GM19397 (cell line): Measurements from ENCODE around the gene FUT9.
A peak's percentile ranks its signal among the peaks of the same experiment; 100 is the strongest.

ENCODE experiments used
- ATAC-seq: cut with Tn5 transposase; IDR thresholded peaks from one replicate; pipeline ENCODE4 v1.9.1; 2021; ENCODE audit warnings: mild to moderate bottlenecking, moderate library complexity; ENCODE audit not compliant: unreplicated experiment

Gene FUT9

DNA sequence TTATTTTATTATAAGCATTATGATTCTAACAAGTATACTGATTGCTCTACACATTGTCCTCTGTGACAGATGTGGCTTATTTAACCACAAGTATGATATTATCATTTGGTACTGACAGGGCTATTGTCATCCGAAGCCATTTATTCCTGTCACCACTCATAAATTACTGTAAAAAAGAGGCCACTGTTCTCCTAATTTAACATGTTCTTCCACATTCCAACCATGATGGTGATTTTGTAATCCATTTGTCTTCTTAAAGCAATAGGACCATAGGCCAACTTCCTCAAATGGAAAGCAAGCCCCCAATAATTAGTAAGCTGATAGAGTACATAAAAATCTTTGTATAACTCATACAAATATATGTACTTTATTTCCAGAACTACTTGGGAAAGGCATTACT lies 50.6 kb downstream of the FUT9 start:
- ATAC-seq, result no peak

DNA sequence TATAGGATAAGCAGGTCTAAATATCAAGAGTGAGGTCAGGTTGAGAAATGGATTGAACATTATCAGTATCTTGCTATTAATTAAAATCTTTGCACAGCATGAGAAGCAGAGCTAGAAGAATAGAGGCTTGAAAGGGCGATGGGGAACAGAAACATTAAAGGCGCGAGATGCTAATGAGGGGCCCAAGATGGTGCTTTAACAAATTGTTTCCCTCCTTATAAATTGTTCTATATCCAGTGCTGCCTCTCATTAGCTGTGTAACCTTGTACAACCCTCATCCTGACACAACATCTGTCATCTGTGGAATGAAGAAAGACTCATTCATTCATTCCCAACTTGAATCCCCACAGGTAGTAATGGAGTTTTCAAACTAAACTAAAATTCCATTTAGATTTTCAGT lies 57.8 kb downstream of the FUT9 start:
- no peak for ATAC-seq

DNA sequence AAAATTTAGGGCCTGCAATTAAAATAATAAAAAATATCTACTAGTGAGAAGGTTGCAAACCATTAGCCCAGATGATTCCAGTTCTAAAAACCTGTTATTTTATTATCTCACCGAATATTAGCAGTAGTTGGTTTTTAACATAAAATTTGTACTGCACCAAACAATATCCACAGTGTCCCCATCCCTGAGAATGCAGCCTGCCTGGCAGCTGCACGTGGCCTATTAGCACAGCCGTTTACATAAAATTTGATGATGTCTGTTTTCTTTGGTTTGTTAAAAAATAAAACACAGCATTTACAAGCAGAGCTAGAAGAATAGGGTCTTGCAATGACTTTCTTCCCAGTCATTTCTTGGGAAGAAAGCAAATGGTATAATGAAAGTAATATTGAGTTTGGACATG lies 58.2 kb downstream of the FUT9 start:
- ATAC-seq, result no peak

DNA sequence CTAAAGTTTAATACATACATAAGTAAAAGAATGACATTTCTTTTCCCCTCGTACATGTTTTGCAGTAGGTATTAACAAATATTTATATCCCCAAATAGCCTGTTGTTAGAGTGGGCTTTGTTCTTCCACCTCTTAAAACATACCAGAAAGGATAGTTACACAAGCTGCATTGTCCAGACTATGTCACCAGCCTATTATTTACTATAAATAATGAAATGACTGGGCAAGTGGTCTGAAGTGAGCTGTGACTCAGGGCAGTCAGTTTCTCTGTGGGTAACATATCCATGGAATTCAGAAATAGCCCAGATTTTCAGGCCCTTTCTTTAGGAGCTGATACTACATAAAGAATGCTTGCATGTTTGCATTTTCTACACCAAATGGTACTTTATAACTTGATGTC lies 60.1 kb downstream of the FUT9 start:
- ATAC-seq, result no peak

DNA sequence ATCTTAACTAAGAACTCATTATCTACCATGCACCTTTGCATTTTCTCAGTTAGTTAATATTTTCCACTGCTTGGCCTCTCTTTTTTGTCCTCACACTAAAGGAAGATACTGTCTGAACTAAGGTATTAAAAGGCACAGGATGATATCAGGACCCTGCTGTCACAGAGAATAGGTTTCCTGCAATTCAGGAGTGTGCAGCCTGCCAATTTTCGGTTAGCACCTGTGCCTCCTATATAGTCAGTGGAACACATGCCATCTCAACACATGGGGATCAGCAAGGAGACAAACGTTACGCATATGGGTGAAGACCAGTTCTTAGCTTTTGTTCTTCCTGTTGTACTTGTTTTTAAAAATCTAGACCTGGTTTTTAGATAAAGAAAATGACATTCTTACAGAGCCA lies 71.0 kb downstream of the FUT9 start:
- ATAC-seq, result no peak

DNA sequence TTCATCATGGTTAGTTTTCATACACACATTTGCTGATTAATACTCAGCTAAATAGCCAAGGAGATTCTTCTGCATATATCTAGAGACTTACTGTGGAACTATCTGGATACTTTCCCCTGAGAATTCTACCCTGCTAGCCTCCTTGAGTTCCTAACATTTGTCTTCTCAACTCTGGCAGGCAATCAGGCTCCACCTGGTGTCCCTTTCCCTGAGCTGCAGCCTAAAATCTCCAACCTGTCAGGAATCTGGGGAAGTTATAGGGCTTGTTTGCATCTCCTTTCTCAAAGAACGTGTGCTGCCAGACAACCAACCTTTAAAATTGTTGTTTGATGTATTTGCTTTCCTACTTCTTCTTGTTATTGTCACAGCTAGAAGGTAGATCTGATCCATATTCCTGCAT lies 73.4 kb downstream of the FUT9 start:
- ATAC-seq, result no peak

DNA sequence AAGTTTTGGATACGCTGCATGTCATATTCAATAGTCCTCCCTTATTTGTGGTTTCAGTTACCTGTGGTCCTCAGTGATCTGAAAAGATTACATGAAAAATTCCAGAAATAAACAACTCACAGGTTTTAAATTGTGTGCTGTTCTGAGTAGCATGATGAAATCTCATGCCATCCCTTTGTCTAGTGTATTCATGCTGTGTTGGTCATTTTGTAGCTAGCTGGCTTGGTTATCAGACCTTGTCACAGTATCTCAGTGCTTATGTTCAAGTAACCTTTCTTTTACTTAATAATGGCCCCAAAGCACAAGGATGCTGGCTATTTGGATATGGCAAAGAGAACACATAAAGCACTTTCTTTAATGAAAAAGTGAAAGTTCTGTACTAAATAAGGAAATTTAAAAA lies 78.3 kb downstream of the FUT9 start:
- no peak for ATAC-seq

DNA sequence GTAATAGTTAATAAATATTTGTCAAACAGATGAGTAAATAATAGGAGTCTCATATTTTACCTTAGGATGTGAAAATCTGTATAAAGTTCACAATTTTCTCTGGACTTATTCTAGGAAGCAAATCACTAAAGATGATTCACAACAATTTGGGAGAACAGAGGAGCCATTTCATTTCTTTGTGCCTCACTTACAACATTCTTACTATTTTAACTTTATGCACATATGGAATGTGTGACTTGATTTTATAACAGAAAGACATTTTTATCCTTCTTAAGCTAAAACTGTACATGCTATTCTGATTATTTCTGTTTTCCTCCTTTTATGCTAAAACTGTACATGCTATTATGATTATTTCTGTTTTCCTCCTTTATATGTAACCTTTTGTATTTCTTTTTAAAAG lies 83.3 kb downstream of the FUT9 start:
- no peak for ATAC-seq

DNA sequence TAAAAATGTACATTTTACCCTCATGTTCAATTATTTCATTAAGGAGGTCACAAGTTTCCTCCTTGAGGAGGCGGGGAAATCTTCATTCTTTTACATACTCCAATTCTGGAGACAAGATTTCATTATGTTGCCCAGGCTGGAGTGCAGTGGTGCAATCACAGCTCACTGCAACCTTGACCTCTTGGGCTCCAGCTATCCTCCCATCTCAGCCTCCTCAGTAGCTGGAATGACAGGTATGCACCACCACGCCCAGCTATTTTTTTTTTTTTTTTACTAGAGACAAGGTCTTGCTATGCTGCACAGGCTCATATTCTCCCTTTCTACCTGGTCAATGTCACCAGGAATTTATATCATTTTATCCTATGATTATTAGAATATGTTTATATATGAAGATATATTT lies 85.8 kb downstream of the FUT9 start:
- no peak for ATAC-seq

DNA sequence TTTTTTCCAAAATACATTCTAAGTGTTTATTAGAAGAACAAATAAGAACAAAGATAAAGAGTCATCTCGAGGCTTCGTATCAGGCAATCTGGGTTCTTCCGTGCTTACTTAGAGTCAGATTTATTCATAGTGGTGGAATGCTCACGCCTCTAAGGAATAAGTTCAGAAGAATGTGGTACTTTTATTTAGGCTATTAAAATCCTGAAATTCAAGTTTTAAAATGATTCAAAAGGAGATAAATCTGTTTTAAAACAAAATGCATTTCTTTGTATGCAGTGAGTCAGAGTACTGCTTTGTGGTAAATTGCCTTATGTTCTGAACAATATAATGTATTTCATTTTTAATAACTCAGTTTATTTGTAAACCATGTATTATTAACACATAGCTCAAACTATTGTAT lies 89.1 kb downstream of the FUT9 start:
- ATAC-seq, result no peak

DNA sequence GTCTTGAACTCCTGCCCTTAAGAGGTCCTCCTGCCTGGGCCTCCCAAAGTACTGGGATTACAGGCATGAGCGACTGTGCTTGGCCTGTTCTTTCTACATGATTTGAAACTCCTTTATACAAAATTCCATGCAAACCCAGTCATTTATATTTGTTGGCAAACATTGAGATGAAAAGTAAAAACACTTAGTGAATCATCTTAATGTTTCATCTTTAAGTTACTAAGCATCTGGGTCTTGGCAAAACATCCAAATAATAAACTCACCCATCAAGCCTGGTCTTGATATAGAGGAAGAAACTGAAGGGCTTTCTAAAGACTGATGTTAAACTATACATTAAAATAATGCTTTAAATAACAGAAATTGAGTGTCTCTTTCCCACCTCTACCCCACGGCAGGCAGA lies 95.1 kb downstream of the FUT9 start:
- ATAC-seq, result no peak

DNA sequence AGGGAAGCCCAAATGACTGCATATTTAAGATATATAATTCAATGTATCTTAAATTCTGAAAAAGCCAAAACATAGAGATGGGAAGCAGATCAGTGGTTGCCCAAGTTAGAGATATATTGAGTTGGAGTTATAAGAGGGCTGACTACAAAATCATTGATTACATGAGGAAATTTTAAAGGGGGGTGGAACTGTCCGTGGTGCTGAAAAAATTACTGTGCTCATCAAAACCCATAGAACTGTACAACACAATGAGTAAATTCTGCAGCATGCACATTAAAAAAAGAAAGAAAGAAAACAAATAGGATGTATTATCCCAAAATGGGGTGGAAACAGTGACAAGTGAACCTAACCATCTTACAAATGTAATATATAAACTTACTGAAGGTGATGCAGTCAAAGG lies 100.9 kb downstream of the FUT9 start:
- no peak for ATAC-seq

DNA sequence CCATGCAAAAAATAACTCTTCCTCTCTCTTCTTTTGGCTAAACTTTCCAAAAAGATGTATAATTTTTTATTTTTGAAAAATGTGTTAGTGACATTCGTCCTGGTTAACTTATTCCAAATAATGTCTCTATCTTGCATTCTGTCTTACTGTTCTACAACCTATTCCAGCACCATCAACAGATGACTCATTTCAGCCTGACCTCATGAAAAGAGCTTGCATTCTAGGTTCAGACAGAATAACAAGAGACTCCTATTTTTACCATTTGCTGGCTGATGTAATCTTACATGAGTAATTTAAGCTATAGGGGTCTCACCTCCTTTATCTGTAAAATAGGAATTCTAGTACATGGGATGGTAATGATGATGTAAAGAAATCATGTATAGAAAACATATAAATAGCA lies 109.0 kb downstream of the FUT9 start:
- no peak for ATAC-seq

DNA sequence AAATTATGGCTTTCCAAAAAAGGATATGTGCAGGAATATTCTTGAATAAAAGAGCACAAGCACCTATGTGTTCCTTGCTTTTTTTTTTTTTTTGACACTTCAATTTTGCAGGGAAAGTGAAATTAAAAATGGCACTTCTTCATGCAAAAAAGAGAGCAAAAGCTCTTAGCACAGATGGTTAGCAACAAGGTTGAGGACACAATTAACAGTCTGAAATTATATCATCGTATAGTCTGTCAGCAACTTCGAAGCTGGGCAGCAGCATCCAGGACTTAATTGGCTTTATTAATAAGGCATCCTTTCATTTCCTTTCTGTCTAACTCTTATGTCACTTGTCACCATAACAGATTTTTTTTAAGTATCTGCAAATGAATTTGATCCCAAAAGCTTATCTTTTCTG lies 122.6 kb downstream of the FUT9 start:
- no peak for ATAC-seq

DNA sequence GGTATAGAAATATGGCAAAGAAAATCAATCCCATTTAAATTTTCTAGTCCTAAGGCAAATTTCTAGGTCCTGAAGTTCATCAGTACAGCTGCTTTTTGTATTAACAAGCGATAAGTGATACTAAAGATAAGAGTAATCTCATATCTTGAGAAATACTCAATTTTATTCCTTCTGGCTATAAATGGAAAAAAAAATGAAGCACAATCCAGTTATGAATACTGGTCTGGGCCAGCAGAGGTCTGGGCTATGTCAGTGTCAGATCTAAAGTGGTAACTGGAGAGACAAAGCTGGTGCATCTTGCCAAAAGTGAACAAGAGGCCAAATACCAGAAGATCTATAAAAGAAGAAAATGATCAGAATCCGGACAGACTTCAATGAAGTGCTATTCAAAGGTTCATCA lies 126.4 kb downstream of the FUT9 start:
- ATAC-seq, result no peak

DNA sequence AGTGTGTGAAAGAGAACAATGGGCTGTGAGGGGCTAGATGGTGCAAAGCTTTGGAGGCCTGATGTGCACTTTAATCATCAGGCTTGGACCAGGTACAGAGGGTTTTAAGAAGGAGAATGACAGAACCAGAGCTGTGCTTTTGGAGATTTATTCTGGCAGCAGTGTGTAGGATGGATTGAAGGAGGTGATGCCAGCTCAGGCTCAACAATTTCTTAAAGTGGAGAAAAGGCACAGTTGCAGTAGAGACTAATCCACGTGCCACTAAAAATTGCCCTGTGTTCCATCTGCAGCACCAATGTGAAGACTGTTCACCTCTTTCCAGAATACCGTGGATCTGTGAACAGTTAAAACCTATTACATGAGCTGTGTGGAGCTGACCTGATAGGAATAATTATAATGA lies 134.7 kb downstream of the FUT9 start:
- no peak for ATAC-seq

DNA sequence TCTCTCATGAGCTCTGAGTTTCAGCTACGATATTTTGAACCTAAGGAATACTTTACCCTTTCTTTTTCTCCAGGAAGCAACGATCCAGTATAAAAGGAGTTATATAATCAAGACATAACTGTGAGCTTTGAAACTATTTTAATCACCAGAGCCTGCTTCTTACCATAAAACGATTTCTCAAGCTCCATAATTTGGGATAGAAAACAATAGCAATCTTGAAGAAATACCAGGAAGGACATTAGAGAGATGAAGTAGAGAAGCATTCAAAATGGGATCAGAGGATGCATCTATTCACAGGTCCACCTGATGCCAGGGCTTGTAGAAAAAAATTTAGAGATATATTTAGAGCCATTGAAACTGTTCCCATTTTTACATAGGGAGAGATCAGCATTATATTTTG lies 135.9 kb downstream of the FUT9 start:
- no peak for ATAC-seq

DNA sequence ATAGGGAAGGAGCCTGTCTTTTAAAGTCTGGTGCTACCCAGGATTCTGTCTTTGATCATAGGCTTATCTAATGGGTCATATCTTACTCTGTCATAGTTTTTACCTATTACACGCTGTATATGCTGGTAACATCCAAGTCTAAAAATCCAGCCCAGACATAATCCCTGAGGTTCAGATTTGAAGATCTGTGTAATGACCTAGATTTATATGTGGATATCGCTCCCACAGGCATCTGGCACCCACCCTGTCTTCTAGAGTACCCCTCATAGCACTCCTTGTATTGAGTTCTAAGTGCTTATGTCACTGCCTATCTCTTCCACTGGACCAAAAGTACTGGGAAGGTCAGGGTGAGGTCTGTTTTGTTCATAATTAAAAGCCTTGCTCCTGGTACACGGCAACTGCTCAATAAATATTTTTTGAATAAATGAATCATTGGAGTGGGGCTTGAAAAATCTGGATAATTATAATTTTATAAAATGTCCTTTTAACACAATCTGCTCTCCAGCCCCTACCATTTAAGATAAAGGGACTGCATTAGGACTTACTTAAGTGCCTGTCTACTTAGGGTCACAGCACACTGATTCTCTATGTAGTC lies 136.4 kb downstream of the FUT9 start:
- ATAC-seq, result no peak

DNA sequence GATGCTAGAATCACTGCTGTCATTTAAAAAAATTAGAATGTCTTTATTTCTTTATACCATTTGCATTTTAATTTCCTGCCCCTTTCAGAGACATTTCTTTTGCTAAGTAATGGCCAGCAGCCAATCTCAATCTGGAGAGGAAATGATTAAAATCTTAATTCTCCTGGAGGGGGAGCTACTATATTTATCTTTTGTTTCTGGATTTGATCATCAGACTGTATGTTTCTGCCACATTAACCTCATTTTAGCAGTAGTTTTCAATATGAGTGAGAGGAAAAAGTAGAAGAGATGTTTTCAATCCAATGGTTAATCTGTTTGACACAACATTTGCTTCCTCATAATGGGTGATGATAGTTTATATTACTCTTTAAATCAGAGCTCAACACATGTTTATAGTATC lies 138.0 kb downstream of the FUT9 start:
- no peak for ATAC-seq

DNA sequence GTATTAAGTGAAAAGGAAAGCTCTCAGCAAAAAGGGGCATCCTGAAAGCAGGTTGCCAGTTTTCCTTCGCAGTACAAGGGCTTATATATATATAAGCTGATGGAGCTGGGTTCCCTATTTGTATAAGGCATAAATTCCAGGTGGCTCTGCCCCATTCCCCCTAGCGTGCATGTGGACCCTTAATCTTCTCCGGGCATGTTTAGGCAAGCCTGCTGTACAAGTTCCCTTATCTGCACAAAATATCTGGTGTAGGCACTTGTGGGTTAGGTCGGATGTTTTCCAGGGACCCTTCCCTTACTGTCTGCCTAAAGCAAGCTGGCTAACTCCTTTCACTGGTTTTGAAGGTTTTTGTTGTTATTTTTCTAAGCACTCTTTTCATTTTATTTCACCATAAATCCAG lies 140.7 kb downstream of the FUT9 start:
- ATAC-seq, result no peak

DNA sequence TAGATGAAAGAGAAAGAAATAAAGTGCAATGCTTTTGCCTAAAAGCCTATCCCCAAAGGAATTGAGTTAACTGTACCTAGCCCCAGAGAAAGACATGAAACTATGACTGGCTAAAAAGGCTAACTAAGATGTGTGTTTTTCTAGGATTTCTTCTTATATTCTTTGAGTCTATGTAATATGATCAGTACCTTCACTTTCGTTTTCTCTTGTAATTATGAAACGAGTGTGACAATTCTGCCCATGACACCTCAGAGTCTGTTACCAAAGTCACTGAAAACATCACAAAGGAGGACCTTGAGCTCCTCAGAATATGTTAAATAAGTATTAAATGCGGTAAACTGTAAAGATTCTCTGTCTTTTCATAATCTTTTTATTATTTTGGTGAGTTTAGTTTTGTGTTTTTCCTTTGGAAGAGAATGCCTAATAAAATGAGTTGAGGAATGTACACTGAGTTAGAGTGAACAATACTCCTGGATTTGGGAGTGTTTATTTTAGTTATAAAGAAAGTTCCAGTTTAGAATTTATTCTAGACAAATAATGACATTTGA lies 141.3 kb downstream of the FUT9 start:
- peak; percentile 87 for ATAC-seq

DNA sequence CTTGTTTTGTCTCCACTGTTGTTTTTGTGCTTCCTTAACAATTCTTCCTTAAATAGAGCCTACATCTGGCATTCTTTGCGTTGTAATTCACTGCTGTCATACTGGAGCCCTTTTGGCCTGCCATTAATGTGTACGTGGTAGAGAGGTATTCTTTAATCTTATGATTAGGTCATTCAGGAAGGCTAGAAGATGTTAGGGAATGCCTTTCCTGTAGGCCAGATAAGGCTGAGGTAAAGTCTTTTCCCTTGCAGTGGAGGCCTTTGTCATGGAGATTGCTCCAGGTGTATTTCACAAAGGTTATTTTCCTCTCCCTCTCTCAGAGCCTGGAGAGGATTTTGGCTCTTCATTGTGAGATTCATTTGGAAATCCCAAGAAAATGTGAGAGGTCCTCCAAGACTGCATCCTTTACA lies 146.9 kb downstream of the FUT9 start:
- no peak for ATAC-seq

DNA sequence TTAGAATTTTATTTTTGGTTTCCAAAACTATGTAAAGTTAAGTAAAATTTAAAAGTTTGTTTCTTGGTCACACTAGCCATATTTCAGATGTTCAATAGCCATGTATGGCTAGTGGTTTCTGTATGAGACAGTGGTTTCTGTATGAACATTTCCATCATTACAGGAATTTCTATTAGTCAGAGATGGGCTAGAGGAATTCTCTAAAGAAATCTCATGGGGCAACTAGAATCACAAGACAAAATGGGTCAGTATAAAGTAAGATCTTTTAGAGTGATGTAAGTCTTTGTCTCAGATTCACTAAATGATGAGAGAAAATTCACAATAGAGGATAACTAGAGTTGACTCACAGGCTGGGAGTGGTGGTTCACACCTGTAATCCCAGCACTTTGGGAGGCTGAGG lies 149.0 kb downstream of the FUT9 start:
- no peak for ATAC-seq
